Islet precursor cell (in vitro differentiated cells): ENCODE measurements around the gene TOM1L2.

Experiments used
- DNase-seq: peaks from one replicate; pipeline ENCODE4 v3.0.0-alpha.2; 2018

TOM1L2 gene

DNA sequence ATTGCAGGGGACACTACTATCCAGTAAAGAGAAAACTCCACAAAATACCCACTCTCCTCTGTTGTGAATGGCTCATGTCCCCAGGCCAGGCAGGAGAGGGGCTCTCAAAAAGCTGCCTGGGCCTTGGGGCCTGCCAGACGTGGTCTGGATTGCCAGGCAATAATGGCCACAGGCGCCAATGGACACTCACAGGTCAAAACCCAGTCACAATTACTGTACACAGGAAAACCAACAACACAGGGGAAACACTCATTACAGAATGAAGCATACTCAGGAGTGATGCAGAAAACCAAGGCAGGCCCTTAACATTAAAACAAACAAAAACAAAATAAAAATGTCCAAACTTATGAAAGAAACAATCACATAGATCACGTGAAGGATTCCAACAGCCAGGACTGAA, 100.3 kb downstream of the TOM1L2 start:
- peak; percentile 72 for DNase-seq

DNA sequence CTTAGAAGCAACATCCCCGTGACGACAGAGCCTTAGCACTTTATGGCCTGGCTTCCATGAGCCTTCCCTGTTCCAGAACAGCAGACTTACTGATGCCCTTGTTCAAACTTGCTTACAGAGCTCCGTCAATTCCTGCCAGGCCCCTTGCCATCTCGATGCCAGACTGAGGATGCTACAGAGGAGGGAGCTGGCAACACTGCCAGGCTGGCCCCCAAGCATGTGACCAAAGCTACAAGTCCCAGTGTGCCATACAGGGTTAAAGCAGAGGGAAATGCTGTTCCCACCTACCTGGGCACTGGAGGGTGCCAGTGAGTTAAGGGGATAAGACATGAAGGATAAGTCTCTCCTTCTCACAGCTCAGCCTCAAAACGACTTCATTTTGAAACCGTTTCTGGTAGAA, 102.0 kb downstream of the TOM1L2 start:
- no peak for DNase-seq

DNA sequence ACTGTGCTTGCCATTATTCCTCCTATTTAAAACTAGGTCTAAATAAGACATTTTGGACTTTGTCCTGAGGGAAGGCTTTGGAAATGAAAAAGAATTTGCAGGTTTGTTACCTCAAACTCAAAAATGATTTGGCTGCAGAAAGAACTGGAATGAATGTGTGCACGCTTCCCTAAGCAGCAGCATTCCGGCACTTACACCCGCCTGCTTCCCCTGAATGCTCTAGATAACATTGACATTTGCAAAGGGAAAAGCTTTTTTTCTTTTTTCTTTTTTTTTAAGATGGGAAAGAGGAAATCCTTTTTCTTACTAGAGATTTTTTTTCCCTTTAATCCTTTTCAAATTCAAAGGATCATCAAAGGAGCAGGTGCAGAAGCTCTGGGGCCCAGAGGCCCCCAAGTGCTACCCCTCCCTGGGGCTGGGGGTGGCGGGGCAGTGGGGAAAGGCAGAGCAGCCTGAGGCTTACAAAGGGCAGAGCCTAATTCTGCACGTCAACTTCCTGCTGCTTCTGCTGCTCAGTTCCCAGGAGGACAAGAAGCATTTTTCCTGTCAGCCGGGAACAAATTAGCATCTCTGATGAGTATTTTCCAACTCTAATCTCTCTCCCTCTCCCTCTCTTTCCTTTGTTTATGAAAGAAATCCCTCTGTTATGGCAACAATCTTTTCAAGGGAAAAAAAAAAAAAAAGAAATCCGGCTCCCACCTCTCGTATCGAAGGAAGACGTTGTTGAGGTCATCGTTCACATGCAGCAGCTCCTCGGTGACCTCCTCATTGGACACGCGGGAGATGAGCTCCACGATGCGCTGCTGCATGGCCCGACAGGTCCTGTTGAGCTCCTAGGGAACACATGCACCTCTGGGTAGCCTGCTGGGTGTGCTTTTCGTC, 103.3 kb downstream of the TOM1L2 start:
- DNase-seq: no peak

- DNase-seq: no peak
Measured at GRCh38 chr17:17866897-17867296, 105.3 kb downstream of the TOM1L2 start.

DNA sequence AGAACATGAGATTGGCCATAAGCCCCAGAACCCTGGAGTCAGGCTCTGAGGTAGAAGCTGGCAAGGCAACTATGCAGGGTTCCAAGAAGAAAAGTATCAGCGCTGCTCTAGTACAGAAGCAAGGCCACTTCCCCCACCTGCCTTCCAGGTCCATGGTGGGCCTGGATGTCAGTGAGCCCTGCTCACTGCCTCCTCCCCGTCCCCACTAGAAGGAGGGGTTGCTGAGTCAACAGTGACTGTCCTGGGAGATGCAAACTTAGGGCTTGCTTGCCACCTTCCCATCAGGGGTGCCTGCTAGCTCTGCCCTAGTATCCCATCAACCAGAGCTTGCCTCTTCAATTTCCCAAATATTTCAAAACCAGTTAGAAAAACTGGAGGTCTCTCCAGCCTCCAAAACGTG, 105.8 kb downstream of the TOM1L2 start:
- DNase-seq: peak; percentile 40

- DNase-seq: no peak
Measured at GRCh38 chr17:17865035-17865434, 107.2 kb downstream of the TOM1L2 start.

- DNase-seq: no peak
Measured at GRCh38 chr17:17860766-17861107, 111.5 kb downstream of the TOM1L2 start.

GRCh38 chr17:17859909-17860765, 112.1 kb downstream of the TOM1L2 start:
- DNase-seq: peak; percentile 88

DNA sequence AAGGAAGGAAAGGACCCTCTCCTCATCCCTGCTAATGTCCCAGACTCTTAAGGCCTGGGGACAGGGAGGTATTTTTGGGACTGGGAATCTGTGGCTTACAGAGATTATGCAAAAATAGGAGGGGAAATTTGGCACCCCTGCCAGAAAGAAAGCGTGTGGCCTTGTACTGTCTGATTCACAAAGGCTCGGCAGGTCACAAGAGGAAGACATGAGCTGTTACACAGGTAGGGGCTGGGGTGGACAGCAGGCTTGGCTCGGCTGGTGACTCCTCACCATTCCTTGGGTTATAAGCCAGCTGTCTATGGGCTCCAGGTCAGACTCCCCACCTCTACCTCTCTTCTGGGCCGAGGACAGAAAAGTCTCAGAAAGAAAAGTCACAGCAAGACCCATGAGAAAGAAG, 114.7 kb downstream of the TOM1L2 start:
- DNase-seq: no peak

- no peak for DNase-seq
Measured at GRCh38 chr17:17856386-17856785, 115.8 kb downstream of the TOM1L2 start.

DNA sequence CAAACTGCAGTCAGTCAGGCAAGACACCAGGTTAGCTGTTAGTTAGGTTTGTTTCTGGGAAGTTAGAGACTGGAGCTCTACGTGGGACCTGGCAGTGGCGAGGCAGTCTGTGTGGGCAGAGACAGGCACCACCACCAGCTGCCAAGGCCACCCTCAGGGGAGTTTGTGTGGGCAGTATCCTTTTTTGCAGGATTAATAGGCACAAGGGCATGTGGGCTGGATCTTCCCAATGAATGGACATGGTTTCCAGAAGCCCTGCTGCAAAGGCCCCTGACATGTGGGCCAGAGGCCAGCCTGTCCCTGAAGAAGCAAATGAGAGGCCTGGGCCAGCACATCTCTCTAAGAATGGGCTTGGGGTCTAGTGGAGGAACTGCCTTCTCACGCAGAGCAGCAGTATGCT, 116.2 kb downstream of the TOM1L2 start:
- no peak for DNase-seq

- no peak for DNase-seq
Measured at GRCh38 chr17:17853811-17854447, 118.3 kb downstream of the TOM1L2 start.

DNA sequence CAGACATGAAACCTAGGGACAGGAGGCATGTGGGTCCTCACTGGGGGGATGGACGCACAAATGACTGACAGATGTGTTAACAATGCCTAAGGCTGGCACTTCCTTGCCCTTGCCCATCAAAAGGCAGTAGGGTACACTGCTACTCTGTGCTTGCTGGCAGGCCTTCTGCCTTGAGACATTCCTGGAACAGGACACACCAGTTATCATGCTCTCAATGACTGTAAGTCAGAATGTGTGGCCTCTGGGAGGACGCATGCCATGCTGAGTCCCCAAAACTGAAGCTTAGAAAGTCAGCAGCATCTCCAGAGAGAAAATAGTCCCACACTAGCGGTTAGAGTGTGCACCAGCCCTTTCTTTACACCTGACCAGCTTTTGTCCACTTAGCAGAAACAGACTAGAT, 119.3 kb downstream of the TOM1L2 start:
- DNase-seq: no peak

DNA sequence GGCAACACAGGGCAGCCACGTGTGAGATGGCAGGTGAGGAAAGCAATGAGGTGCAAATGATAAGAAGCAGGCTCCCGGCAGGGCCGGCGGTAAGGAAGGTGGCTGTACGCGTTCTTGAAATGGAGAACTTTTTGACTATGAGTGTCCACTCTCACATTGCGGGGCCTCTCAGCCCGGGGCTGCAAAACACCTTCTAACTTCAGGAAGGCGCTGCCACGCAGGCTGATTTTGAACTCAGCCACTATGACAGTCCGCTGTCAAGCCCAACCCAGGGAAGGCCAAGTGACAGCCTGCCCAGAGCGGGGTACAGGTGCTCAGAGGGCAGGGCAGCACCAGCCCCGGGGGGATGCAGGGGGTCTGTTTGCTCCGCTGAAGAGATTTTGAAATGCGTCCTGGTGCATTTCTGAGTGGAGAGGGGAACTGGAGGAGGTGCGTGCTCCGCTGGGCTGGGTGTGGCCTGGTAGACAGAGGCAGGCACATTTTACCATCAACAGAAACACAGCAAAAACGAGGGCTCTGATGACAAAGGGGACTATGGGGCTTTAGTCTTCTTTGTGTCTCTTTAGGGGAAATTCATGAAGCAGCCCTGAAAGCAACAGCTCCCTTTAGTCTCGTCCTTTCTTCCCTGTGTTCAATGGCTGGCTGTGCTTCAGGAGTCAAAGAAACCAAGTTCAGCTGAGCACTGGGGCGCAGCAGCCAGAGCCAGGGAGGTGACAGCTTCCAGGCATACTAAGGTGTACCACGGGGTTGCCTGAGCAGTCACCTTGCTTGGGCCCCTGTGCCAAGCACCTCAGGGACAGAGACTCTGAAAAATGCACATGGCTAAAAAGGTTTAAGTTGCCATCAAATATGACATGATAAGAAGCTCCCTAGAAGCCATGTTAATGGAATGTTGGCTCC, 120.8 kb downstream of the TOM1L2 start:
- DNase-seq: no peak

DNA sequence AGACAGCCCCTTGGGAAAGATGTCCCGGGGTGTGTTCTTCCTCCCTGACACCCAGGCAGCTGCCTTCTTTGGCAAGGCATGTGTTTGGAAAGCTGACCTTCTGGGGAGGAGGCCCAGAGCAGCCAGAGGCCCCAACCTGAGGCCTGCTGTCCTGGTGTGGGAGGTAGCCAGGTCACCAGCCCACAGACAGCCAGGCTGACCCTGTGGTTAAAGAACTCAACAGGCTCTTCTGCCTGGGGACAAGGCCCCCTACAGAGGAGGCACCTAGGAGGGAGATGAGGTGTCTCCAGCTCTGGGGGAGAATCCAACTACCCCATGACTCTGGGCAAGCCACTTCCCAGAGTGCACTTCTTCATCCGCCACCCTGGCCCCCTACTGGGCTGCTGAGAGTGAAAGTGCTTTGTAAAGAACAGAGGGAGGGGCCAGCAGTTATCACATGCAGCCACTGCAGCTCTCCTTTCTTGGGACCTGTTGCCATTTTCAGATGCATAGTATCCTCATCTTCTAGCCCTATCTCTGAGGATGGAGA, 122.3 kb downstream of the TOM1L2 start:
- no peak for DNase-seq

- no peak for DNase-seq
Measured at GRCh38 chr17:17849147-17849820, 122.9 kb downstream of the TOM1L2 start.

DNA sequence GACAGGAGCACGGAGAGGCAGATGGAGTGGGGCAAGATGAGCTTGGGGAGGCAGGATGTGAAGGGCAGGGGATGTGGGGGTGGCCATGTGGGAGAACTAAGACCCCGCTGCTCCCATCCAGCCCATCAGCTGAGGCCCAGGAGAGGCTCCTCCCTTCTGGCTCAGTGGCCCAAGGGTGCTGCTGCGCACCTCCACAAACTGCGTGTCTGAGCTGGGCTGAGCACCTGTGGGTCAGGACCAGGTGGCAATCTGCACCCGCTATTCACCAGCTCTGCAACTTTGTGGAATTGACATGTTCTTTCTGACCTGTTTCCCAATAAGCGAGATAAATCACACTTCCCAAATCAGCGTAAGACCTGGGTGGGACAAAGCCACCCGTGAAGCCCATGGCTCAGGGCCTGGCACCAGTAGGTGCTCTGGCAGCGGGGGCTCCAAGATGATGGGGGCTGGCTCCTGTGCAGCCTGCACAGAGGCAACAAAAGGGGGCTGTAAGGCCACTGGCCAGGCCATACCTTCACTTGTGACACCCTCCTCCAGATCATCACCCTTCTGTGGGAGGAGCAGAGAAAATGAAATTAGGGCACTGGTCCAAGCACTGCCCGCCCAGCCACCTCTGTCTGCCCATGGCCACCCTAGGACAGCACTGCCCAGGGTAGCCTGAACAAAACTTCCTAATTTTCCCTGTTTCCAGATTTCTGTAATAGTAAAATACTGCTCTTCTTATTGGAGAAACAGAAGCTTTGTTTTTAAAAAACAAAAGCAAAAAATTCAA, 123.7 kb downstream of the TOM1L2 start:
- no peak for DNase-seq

- DNase-seq: no peak
Measured at GRCh38 chr17:17847726-17848125, 124.5 kb downstream of the TOM1L2 start.

- no peak for DNase-seq
Measured at GRCh38 chr17:17847118-17847689, 125.0 kb downstream of the TOM1L2 start.

DNA sequence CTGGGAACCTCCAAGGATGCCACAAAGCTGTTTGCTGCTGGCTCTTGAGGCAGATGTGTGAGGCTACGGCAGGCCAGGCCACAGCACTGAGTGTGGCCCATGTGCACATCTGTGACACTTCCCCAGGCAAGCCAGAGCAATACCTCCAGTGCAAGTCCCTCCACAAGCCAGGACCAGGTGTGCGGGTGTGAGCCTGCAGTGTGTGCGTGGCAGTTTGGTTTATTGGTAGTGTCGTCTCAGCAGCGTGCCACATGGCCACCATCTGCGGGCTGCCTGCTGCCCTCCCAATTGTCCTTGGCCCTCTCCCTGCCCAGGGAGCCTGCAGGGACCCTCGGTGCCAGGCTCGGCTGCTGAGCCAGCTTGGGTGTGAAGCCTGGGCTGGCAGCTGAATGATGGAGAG, 125.6 kb downstream of the TOM1L2 start:
- no peak for DNase-seq

GRCh38 chr17:17846003-17846402, 126.2 kb downstream of the TOM1L2 start:
- DNase-seq: no peak
